Tibial nerve (tissue), 4 donors: ENCODE data around the gene KDM4F. TPM values are rescaled to one million over a fixed set of nuclear protein-coding genes. Genes with fewer than 3 reads are reported as not detected.

Experiments used
- DNase-seq, 2 donors: peaks; one replicate each; pipeline ENCODE4 v3.0.0-alpha.2; 2019; ENCODE audit warnings: low spot score in 2 of 2
- H3K27ac ChIP-seq, 4 donors: fragments of 200-600 bp; sonication (generic) in 3 of 4; one replicate each; pipeline ENCODE4 v1.5.1; 2017 to 2019; ENCODE audit warnings: mild to moderate bottlenecking in 1 of 4
- H3K27me3 ChIP-seq, 2 donors: fragments of 200-600 bp; sonication (generic) in 1 of 2; one replicate each; pipeline versions ENCODE4 v1.5.1 to v1.6.0; 2017 to 2019
- H3K36me3 ChIP-seq, 3 donors: fragments of 200-600 bp; sonication (generic); one replicate each; pipeline ENCODE4 v1.5.1; 2018 to 2019
- H3K4me1 ChIP-seq, 4 donors: fragments of 200-600 bp; sonication (generic) in 3 of 4; one replicate each; pipeline ENCODE4 v1.5.1; 2017 to 2019
- H3K4me3 ChIP-seq, 4 donors: fragments of 200-600 bp; sonication (generic) in 3 of 4; one replicate each; pipeline ENCODE4 v1.5.1; 2017 to 2019; ENCODE audit warnings: mild to moderate bottlenecking in 1 of 4, moderate library complexity in 1 of 4
- H3K9me3 ChIP-seq, 4 donors: fragments of 200-600 bp; sonication (generic) in 3 of 4; one replicate each; pipeline ENCODE4 v1.5.1; 2017 to 2019
- EP300 ChIP-seq, 2 donors: sonication (generic); formaldehyde crosslinking; IDR thresholded peaks; one replicate each; pipeline ENCODE4 v1.6.1; 2017; ENCODE audit warnings: antibody characterized with exemption in 2 of 2, mild to moderate bottlenecking in 1 of 2
- POLR2A ChIP-seq, 2 donors: fragments of 450-650 bp; IDR thresholded peaks; one replicate each; pipeline ENCODE4 v1.6.1; 2017; ENCODE audit warnings: antibody characterized with exemption in 2 of 2, mild to moderate bottlenecking in 2 of 2, moderate library complexity in 2 of 2
- WGBS, 2 donors: methylation state at CpG; one replicate each; pipeline ENCODE4 v1.1.5; 2018; 5-methylcytosine and 5-hydroxymethylcytosine counted together
- total RNA-seq, 4 donors: library from RNA; depleted of rRNA; stranded (reverse); fragments of >200 nt; gene quantifications; one replicate each; pipeline ENCODE4 v1.1.0, GENCODE V29; 2016
- TF ChIP-seq, protein P1 (sequence below), 5 experiments: fragments of 200-600 bp in 3 of 5; fragments of 450-650 bp in 2 of 5; sonication (generic) in 3 of 5; IDR thresholded peaks; one replicate each; pipeline ENCODE4 v1.5.1; 2016 to 2019; ENCODE audit warnings: antibody characterized with exemption in 5 of 5, mild to moderate bottlenecking in 3 of 5, moderate library complexity in 2 of 5

Gene KDM4F
- total RNA-seq, 4 donors from 2014 or later = not detected

DNA sequence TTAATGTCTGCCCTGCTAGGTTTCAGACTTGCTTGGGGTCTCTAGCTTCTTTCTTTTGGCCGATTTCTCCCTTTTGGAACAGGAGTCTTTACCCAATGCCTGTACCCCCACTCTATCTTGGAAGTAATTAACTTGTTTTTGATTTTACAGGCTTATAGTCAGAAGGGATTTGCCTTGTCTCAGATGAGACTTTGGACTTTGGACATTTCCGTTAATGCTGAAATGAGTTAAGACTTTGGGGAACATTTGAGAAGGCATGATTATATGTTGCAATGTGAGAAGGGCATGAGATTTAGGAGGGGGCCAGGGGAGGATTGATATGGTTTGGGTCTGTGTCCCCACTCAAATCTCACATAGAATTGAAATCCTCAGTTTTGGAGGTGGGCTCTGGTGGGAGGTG is 5.1 kb downstream of the KDM4F start:
- Histone ChIP-seq H3K4me1 (no peaks in the 10 kb centered on the region), H3K27me3 (peaks cover 0 to 4% of the 10 kb centered on the region in 2 donors), H3K9me3 (no peaks in the 10 kb centered on the region), H3K36me3 (no peaks in the 10 kb centered on the region), H3K4me3 (no peak overlapping the region), H3K27ac (no peak overlapping the region)
- TF ChIP-seq, protein P1, sequence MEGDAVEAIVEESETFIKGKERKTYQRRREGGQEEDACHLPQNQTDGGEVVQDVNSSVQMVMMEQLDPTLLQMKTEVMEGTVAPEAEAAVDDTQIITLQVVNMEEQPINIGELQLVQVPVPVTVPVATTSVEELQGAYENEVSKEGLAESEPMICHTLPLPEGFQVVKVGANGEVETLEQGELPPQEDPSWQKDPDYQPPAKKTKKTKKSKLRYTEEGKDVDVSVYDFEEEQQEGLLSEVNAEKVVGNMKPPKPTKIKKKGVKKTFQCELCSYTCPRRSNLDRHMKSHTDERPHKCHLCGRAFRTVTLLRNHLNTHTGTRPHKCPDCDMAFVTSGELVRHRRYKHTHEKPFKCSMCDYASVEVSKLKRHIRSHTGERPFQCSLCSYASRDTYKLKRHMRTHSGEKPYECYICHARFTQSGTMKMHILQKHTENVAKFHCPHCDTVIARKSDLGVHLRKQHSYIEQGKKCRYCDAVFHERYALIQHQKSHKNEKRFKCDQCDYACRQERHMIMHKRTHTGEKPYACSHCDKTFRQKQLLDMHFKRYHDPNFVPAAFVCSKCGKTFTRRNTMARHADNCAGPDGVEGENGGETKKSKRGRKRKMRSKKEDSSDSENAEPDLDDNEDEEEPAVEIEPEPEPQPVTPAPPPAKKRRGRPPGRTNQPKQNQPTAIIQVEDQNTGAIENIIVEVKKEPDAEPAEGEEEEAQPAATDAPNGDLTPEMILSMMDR (IDR thresholded peaks at IDR 0.05) = no peak
- TF ChIP-seq POLR2A (IDR thresholded peaks at IDR 0.05) = no peak
- TF ChIP-seq EP300 (IDR thresholded peaks at IDR 0.05) = no peak
- no peak for DNase-seq
- 88 to 90% methylated on average over 2 of the region's 2 CpGs for WGBS, 2 donors

DNA sequence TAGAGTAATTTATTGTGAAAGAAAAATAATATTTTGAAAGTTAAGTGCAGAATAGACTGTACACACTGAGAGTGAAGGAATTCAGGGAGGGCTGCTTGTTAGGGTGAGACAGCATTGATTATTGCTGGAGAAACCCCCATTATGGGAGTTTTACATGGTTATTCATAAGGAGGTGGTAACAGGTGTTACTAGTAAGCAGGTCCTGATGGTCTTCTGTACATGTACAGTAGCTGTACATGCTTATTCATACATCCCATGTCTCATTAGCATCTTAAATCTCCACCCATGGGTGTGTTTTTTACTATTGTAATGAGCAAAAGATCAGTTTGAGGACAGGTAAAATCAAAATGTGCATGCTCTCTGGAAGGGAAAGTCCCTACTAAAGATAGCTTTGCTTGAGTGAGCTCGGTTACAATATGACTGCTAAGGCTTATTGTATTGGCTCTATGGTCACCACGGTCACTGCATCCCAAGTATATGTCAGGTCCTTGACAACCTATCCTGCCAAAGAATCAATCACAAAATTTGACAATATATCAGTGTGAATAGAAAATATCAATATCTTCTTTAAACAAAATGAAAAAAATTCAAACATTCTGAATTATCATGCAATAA is 6.2 kb downstream of the KDM4F start:
- no peak for DNase-seq
- Histone ChIP-seq H3K36me3 (no peaks in the 10 kb centered on the region), H3K4me3 (no peak overlapping the region), H3K27ac (no peak overlapping the region), H3K27me3 (peaks cover 0 to 4% of the 10 kb centered on the region in 2 donors), H3K4me1 (no peaks in the 10 kb centered on the region), H3K9me3 (no peaks in the 10 kb centered on the region)
- TF ChIP-seq, protein P1 (IDR thresholded peaks at IDR 0.05) = no peak
- TF ChIP-seq EP300 (IDR thresholded peaks at IDR 0.05) = no peak
- no peak for TF ChIP-seq POLR2A (IDR thresholded peaks at IDR 0.05)
- WGBS, 2 donors = 47 to 50% methylated on average over 2 of the region's 2 CpGs

DNA sequence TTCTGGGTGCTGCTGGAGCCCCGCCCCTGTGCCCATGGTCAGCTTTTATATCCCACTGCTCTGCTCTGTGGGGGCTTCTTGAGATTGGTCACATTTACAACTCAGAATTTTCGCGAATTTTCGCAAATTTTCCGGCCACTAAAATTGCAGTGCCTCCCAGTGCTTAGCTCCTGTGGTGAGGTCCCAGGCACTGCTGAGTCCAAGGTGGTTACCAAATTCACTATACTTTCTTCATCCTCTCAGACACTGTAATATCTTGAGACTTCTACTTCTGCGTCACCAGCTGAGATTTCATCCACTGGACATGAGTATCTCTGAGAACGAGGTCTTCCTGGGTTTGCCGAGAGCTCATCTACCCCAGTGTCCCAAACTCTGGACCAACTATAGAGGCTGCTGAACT is 8.7 kb downstream of the KDM4F start:
- no peak for DNase-seq
- TF ChIP-seq EP300 (IDR thresholded peaks at IDR 0.05) = no peak
- TF ChIP-seq POLR2A (IDR thresholded peaks at IDR 0.05) = no peak
- TF ChIP-seq, protein P1 (IDR thresholded peaks at IDR 0.05) = no peak
- Histone ChIP-seq H3K9me3 (no peaks in the 10 kb centered on the region), H3K4me3 (no peak overlapping the region), H3K27me3 (peaks cover 0 to 4% of the 10 kb centered on the region in 2 donors), H3K36me3 (no peaks in the 10 kb centered on the region), H3K4me1 (no peaks in the 10 kb centered on the region), H3K27ac (no peak overlapping the region)
- 95 to 98% methylated on average over 8 of the region's 8 CpGs for WGBS, 2 donors

DNA sequence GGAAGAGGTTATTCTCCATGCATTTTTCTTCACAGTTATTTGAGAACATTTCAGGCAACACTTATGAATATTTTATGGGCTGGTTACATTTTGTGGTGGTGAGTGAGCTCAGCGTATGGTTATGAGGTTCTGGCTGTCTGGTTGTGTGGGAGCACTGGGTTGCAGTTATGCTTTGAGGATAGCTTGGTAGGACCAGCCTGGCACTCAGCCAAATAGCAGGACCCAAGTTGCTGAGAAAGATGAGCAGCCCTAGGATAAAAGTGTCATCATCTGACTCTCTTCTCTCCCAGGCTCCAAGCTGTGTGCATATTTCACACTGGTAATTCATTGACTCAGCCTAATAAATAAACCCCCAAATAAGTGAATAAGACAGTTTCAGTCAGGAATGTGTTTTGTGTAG is 9.4 kb downstream of the KDM4F start:
- Histone ChIP-seq H3K4me3 (no peak overlapping the region), H3K27ac (no peak overlapping the region), H3K27me3 (peaks cover 0 to 4% of the 10 kb centered on the region in 2 donors), H3K4me1 (no peaks in the 10 kb centered on the region), H3K9me3 (no peaks in the 10 kb centered on the region), H3K36me3 (no peaks in the 10 kb centered on the region)
- no peak for DNase-seq
- TF ChIP-seq EP300 (IDR thresholded peaks at IDR 0.05) = no peak
- WGBS, 2 donors = 69 to 70% methylated on average over 1 of the region's 1 CpG

DNA sequence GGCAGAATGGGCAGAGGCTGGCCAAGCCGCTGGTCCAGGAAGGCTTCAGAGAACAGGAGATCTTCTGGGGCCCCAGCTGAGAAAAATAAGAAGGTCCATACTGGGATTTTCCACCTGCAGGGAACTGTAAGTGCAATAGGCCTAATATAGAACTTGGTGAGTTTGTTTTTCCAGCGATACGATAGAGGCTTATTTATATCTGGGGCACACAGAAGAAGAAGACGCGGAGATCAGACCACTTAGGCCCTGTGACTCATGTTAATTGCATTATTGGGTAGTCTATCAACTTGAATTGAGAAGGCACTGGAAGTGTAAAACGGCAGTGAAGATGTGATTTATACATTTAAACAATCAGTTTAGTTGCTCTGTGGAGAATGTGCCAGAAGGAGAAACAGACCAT is 9.8 kb downstream of the KDM4F start:
- no peaks in the 10 kb centered on the region for H3K36me3 ChIP-seq
- WGBS, 2 donors = 77 to 84% methylated on average over 6 of the region's 6 CpGs
- no peaks in the 10 kb centered on the region for H3K9me3 ChIP-seq
- no peak overlapping the region for H3K4me3 ChIP-seq
- H3K27ac ChIP-seq = no peak overlapping the region
- no peak for TF ChIP-seq EP300 (IDR thresholded peaks at IDR 0.05)
- no peak for TF ChIP-seq POLR2A (IDR thresholded peaks at IDR 0.05)
- TF ChIP-seq, protein P1 (IDR thresholded peaks at IDR 0.05) = no peak
- H3K4me1 ChIP-seq = no peaks in the 10 kb centered on the region
- DNase-seq = no peak
- peaks cover 0 to under 1% of the 10 kb centered on the region in 2 donors for H3K27me3 ChIP-seq
